Measurements from ENCODE around the gene CSKMT. TPM values are rescaled to one million over a fixed set of nuclear protein-coding genes. Genes with fewer than 3 reads are reported as not detected.

CSKMT gene
- total RNA-seq, 1 experiment from 2014 or later, result 49.2 TPM

DNA sequence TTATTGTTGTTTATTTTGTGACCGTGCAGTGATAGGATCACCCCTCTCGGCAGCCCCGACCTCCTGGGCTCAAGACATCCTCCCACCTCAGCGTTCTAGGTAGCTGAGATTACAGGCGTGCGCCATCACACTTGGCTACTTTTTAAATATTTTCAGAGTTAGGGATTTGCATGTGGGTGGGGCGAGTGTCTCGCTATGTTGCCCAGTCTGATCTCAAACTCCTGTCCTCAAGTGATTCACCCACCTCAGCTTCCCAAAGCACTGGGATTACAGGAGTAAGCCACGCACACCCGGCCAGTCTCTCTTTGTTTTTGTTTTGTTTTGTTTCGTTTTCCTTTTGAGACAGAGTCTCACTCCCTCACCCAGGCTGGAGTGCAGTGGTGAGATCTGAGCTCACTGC is 10.8 kb upstream of the CSKMT start:
- no peak overlapping the region for H2AK5ac ChIP-seq (ENCODE audit: insufficient read length, low read length)
- no peaks in the 10 kb centered on the region for H3K9me3 Mint-ChIP-seq
- no peaks in the 10 kb centered on the region for H3K9me3 ChIP-seq (ENCODE audit: control insufficient read depth, low read depth, low read length)
- no CpG with 5 or more reads among the region's 11 CpGs for WGBS (ENCODE audit: extremely low coverage, insufficient read length, low lambda C conversion rate)
- no peak overlapping the region for H3K9ac ChIP-seq (ENCODE audit: extremely low read depth, insufficient read length, low read length)
- H3K4me2 ChIP-seq (ENCODE audit: insufficient read depth, insufficient read length, low read length), result no peak overlapping the region
- no peak overlapping the region for H2AFZ ChIP-seq (ENCODE audit: low read length)
- H3K27ac ChIP-seq (ENCODE audit: insufficient read length, low read depth, low read length), result no peak overlapping the region
- H4K20me1 ChIP-seq (ENCODE audit: control insufficient read depth, insufficient read depth, insufficient read length), result no peaks in the 10 kb centered on the region
- no peak overlapping the region for H2BK120ac ChIP-seq (ENCODE audit: low read depth, low read length, poor library complexity, severe bottlenecking)
- H4K8ac ChIP-seq (replicated peaks; ENCODE audit: insufficient read length, low read depth, low read length), result no peak overlapping the region
- H2BK20ac ChIP-seq (ENCODE audit: low read depth, low read length, poor library complexity, severe bottlenecking), result no peak overlapping the region
- H3K79me1 ChIP-seq (ENCODE audit: insufficient read depth, low read depth, low read length, poor library complexity, severe bottlenecking), result no peaks in the 10 kb centered on the region
- no peak overlapping the region for H3K56ac ChIP-seq (ENCODE audit: insufficient read length, low read depth, low read length)
- H3K18ac ChIP-seq (ENCODE audit: insufficient read length, low read depth, low read length), result no peak overlapping the region
- peaks cover 4% of the 10 kb centered on the region; the same call in 1 of the 2 replicates for H3K79me2 ChIP-seq (ENCODE audit: insufficient read depth, low read length)
- no peak overlapping the region for H3K4ac ChIP-seq (ENCODE audit: low read depth, low read length)
- no peak overlapping the region for H4K91ac ChIP-seq (ENCODE audit: insufficient read length, low read depth, low read length)
- H3K4me3 Mint-ChIP-seq, result peak overlapping the region in 1 of 2 experiments; percentile 60; a peak in 1 of 5 replicates
- H3K4me1 ChIP-seq (ENCODE audit: insufficient read depth, low read length), result no peaks in the 10 kb centered on the region
- peaks cover 4 to 9% of the 10 kb centered on the region in 2 experiments for H3K4me1 Mint-ChIP-seq
- H3K23ac ChIP-seq (ENCODE audit: insufficient read length, low read depth, low read length), result no peak overlapping the region
- no peak overlapping the region for H3K14ac ChIP-seq (ENCODE audit: insufficient read depth, low read length)
- H3K23me2 ChIP-seq (ENCODE audit: insufficient read length, low read depth, low read length, poor library complexity, severe bottlenecking), result peaks cover 4% of the 10 kb centered on the region
- no peak overlapping the region for H4K5ac ChIP-seq (ENCODE audit: insufficient read length, low read depth, low read length)
- peaks cover 5 to 14% (median 7%) of the 10 kb centered on the region in 3 experiments; a peak in 6 of 7 replicates for H3K36me3 Mint-ChIP-seq (ENCODE audit: insufficient read depth in 1 of 3, low read depth in 3 of 3)
- no peak overlapping the region for H2BK5ac ChIP-seq (ENCODE audit: insufficient read length, low read length)
- DNase-seq, result no peak
- H3K27ac Mint-ChIP-seq, result no peak overlapping the region; a peak in 1 of 7 replicates
- H3K27me3 ChIP-seq (ENCODE audit: insufficient read depth, low read length), result no peaks in the 10 kb centered on the region
- no peaks in the 10 kb centered on the region for H3K27me3 Mint-ChIP-seq (ENCODE audit: low read depth)
- TF ChIP-seq CTCF (conservative IDR thresholded peaks at IDR 0.05), result no peak
- H2BK15ac ChIP-seq (ENCODE audit: low read depth, low read length), result no peak overlapping the region
- no peak overlapping the region for H3T11ph ChIP-seq (ENCODE audit: low read length)
- H2BK12ac ChIP-seq (ENCODE audit: insufficient read length, low read depth, low read length), result no peak overlapping the region
